ENCODE results near the gene GABRG2. TPM values are rescaled to one million over a fixed set of nuclear protein-coding genes. Genes with fewer than 3 reads are reported as not detected.
"Not testable (repeated sequence)": the region's sequence is repeated elsewhere in the genome, so short reads cannot be mapped to it uniquely, and the experiment has no call there.

The GABRG2 gene
- total RNA-seq, 5 donors from 2014 or later (not counting 1 experiment from before 2014, with no cell fraction given) = 2.2 TPM; not detected in 4

- H3K27me3 Mint-ChIP-seq; H3K4me3 ChIP-seq (ENCODE audit: control insufficient read depth in 1 of 2, extremely low read depth in 1 of 2, low read length in 1 of 2); H3K9me3 ChIP-seq; DNase-seq; H3K27ac Mint-ChIP-seq; CTCF ChIA-PET; ATAC-seq (replicated peaks in 1 of 4); H3K27me3 ChIP-seq (replicated peaks in 1 of 2; ENCODE audit: control insufficient read depth in 2 of 2, extremely low read depth in 1 of 2, insufficient read depth in 2 of 2, low read length in 1 of 2); POLR2A ChIA-PET; H3K36me3 ChIP-seq (ENCODE audit: control insufficient read depth in 2 of 2, extremely low read depth in 1 of 2, insufficient read depth in 1 of 2, low read length in 1 of 2); H3K4me1 Mint-ChIP-seq; H3K4me3 Mint-ChIP-seq; H3K27ac ChIP-seq (ENCODE audit: low read length); H3K36me3 Mint-ChIP-seq; H3K4me1 ChIP-seq (ENCODE audit: control insufficient read depth in 1 of 2, extremely low read depth in 1 of 2, insufficient read depth in 2 of 2, low read length in 2 of 2): not testable (repeated sequence)
- H3K9me3 Mint-ChIP-seq = peaks cover 5 to 14% (median 13%) of the 10 kb centered on the region in 3 donors
- WGBS (ENCODE audit: insufficient coverage) = 100% methylated on average over 1 of the region's 4 CpGs
These were observed 12.5 kb upstream of the GABRG2 start for GRCh38 chr5:162055095-162055494.

DNA sequence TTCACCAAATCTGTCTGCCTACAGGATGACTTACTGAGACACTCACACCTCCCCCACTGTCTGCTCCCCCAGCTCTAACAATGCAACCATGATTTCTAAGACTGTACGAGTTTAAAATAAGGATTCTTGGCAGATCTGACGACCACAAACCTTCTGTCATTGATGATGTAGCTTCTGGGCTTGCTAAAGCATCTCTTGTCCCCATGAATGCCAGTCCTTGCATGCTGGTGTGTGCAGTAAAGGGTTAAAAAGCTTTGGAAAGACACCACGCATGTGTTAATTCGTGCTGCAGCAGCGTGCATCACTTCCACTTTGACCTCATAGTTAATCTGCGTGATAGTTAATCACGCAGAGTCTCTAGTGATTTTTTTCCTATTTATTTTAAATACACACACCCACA lies 411 bp upstream of the GABRG2 start:
- Mint-ChIP-seq H3K27ac (no peak overlapping the region), H3K36me3 (no peaks in the 10 kb centered on the region), H3K4me1 (no peaks in the 10 kb centered on the region), H3K9me3 (peaks cover 1 to 11% (median 9%) of the 10 kb centered on the region in 3 donors), H3K4me3 (no peak overlapping the region), H3K27me3 (peaks cover 4 to 5% of the 10 kb centered on the region in 2 donors)
- Histone ChIP-seq H3K9me3 (no peaks in the 10 kb centered on the region), H3K4me3 (ENCODE audit: control insufficient read depth in 1 of 2, extremely low read depth in 1 of 2, low read length in 1 of 2) (no peak overlapping the region), H3K27me3 (replicated peaks in 1 of 2; ENCODE audit: control insufficient read depth in 2 of 2, extremely low read depth in 1 of 2, insufficient read depth in 2 of 2, low read length in 1 of 2) (no peaks in the 10 kb centered on the region), H3K27ac (ENCODE audit: low read length) (no peak overlapping the region), H3K4me1 (ENCODE audit: control insufficient read depth in 1 of 2, extremely low read depth in 1 of 2, insufficient read depth in 2 of 2, low read length in 2 of 2) (no peaks in the 10 kb centered on the region), H3K36me3 (ENCODE audit: control insufficient read depth in 2 of 2, extremely low read depth in 1 of 2, insufficient read depth in 1 of 2, low read length in 1 of 2) (no peaks in the 10 kb centered on the region)
- CTCF ChIA-PET = no interaction called here
- ATAC-seq (replicated peaks in 1 of 4) (no peak), DNase-seq (no peak)
- POLR2A ChIA-PET = interaction anchor here in 1 of 2 donors (0.6 kb wide), 1 partner anchor 1084 kb away, joined by 3 read pairs; no protein-coding TSS in a partner anchor
- 21% methylated on average over 2 of the region's 7 CpGs for WGBS (ENCODE audit: insufficient coverage)

- Mint-ChIP-seq H3K4me1 (no peaks in the 10 kb centered on the region), H3K27me3 (peaks cover 4 to 5% of the 10 kb centered on the region in 2 donors), H3K27ac (no peak overlapping the region), H3K36me3 (no peaks in the 10 kb centered on the region), H3K9me3 (peaks cover 1 to 11% (median 9%) of the 10 kb centered on the region in 3 donors), H3K4me3 (no peak overlapping the region)
- Histone ChIP-seq H3K36me3 (ENCODE audit: control insufficient read depth in 2 of 2, extremely low read depth in 1 of 2, insufficient read depth in 1 of 2, low read length in 1 of 2) (no peaks in the 10 kb centered on the region), H3K27ac (ENCODE audit: low read length) (no peak overlapping the region), H3K4me3 (ENCODE audit: control insufficient read depth in 1 of 2, extremely low read depth in 1 of 2, low read length in 1 of 2) (no peak overlapping the region), H3K27me3 (replicated peaks in 1 of 2; ENCODE audit: control insufficient read depth in 2 of 2, extremely low read depth in 1 of 2, insufficient read depth in 2 of 2, low read length in 1 of 2) (no peaks in the 10 kb centered on the region), H3K9me3 (no peaks in the 10 kb centered on the region), H3K4me1 (ENCODE audit: control insufficient read depth in 1 of 2, extremely low read depth in 1 of 2, insufficient read depth in 2 of 2, low read length in 2 of 2) (no peaks in the 10 kb centered on the region)
- no peak for DNase-seq
- POLR2A ChIA-PET = no interaction called here
- 20% methylated on average over 10 of the region's 12 CpGs for WGBS (ENCODE audit: insufficient coverage)
- CTCF ChIA-PET = no interaction called here
- no peak for ATAC-seq (replicated peaks in 1 of 4)
These were observed 839 bp downstream of the GABRG2 start for GRCh38 chr5:162068412-162068811.

DNA sequence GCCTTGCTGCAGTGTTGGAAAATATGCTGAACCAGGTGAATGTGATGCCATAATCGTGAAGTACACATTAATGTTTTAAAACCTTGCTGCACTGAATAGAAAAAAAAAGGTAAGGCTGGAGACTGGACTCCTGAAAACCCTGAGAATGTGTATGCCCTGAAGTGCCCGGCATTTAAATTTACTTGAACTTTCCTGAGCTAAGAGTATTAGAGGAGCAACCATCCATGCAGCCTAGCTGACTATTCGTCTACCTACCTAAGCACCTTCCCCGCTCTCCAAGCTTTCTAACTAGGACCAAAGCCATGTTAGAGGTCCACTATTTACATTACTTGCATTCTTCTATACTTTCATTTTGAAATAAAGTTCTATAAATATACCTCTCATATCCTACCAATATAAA lies 1.4 kb downstream of the GABRG2 start:
- H3K27me3 Mint-ChIP-seq = peaks cover 4 to 5% of the 10 kb centered on the region in 2 donors
- no peak overlapping the region for H3K27ac Mint-ChIP-seq
- no peaks in the 10 kb centered on the region for H3K36me3 Mint-ChIP-seq
- Histone ChIP-seq H3K27ac (ENCODE audit: low read length) (no peak overlapping the region), H3K36me3 (ENCODE audit: control insufficient read depth in 2 of 2, extremely low read depth in 1 of 2, insufficient read depth in 1 of 2, low read length in 1 of 2) (no peaks in the 10 kb centered on the region), H3K27me3 (replicated peaks in 1 of 2; ENCODE audit: control insufficient read depth in 2 of 2, extremely low read depth in 1 of 2, insufficient read depth in 2 of 2, low read length in 1 of 2) (no peaks in the 10 kb centered on the region), H3K9me3 (no peaks in the 10 kb centered on the region), H3K4me3 (ENCODE audit: control insufficient read depth in 1 of 2, extremely low read depth in 1 of 2, low read length in 1 of 2) (no peak overlapping the region), H3K4me1 (ENCODE audit: control insufficient read depth in 1 of 2, extremely low read depth in 1 of 2, insufficient read depth in 2 of 2, low read length in 2 of 2) (no peaks in the 10 kb centered on the region)
- H3K4me1 Mint-ChIP-seq = no peaks in the 10 kb centered on the region
- ChIA-PET POLR2A (no interaction called here), CTCF (no interaction called here)
- H3K4me3 Mint-ChIP-seq = no peak overlapping the region
- DNase-seq = no peak
- ATAC-seq (replicated peaks in 1 of 4) = no peak
- H3K9me3 Mint-ChIP-seq = peaks cover 1 to 11% (median 9%) of the 10 kb centered on the region in 3 donors
- 78% methylated on average over 1 of the region's 4 CpGs for WGBS (ENCODE audit: insufficient coverage)

DNA sequence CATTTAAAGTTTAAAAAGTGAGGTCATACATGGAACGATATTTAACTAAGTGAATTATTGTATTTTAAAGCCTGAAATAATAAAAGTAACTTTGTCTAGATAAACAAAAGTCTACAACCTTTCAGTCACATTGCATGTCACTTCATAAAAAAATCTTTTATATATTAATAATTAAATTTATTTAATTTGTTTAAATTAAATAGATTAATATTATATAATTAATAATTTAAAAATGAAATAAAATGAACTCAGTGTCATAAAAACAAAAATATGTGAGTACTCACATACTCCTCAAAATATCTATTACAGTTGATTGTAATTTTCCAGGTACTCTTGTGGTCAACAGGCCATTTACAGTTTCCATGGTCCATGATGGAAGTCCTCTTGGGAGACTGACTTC lies 11.2 kb downstream of the GABRG2 start:
- CTCF ChIA-PET = no interaction called here
- WGBS (ENCODE audit: insufficient coverage) = no CpG with 5 or more reads among the region's 1 CpG
- H3K4me3 Mint-ChIP-seq = no peak overlapping the region

DNA sequence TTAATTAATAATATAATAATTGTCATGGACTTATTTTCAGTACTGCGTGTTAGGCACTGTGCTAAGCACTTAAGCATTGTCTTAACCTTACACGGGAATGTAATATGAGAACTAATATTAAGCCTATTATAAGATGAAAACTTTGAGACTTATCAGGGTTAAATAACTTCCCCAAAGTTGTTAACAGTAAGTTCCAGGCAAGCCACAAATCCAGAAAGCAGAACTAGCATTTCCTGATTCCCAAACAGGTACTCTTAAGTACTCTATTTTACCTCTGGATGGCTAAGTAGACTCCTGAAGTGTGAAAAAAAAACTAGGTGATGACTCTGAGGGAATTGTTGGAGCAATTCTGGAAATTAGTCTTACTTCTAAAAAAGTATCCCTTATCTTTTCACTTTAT lies 23.8 kb downstream of the GABRG2 start:
- H3K27ac Mint-ChIP-seq = no peak overlapping the region
- Histone ChIP-seq H3K4me1 (ENCODE audit: control insufficient read depth in 1 of 2, extremely low read depth in 1 of 2, insufficient read depth in 2 of 2, low read length in 2 of 2) (no peaks in the 10 kb centered on the region), H3K4me3 (ENCODE audit: control insufficient read depth in 1 of 2, extremely low read depth in 1 of 2, low read length in 1 of 2) (no peak overlapping the region), H3K9me3 (no peaks in the 10 kb centered on the region), H3K27ac (ENCODE audit: low read length) (no peak overlapping the region), H3K36me3 (ENCODE audit: control insufficient read depth in 2 of 2, extremely low read depth in 1 of 2, insufficient read depth in 1 of 2, low read length in 1 of 2) (no peaks in the 10 kb centered on the region), H3K27me3 (replicated peaks in 1 of 2; ENCODE audit: control insufficient read depth in 2 of 2, extremely low read depth in 1 of 2, insufficient read depth in 2 of 2, low read length in 1 of 2) (no peaks in the 10 kb centered on the region)
- peaks cover 4 to 8% (median 7%) of the 10 kb centered on the region in 3 donors for H3K9me3 Mint-ChIP-seq
- no peak overlapping the region for H3K4me3 Mint-ChIP-seq
- WGBS (ENCODE audit: insufficient coverage) = no CpG with 5 or more reads among the region's 2 CpGs
- no peaks in the 10 kb centered on the region for H3K27me3 Mint-ChIP-seq
- ChIA-PET POLR2A (no interaction called here), CTCF (no interaction called here)
- ATAC-seq (replicated peaks in 1 of 4) = no peak
- no peaks in the 10 kb centered on the region for H3K36me3 Mint-ChIP-seq
- no peak for DNase-seq
- H3K4me1 Mint-ChIP-seq = no peaks in the 10 kb centered on the region

More for the DNA sequence above, 11.2 kb downstream of the GABRG2 start:
- Mint-ChIP-seq H3K9me3 (peaks cover 0 to 9% (median 4%) of the 10 kb centered on the region in 3 donors), H3K27ac (no peak overlapping the region), H3K36me3 (no peaks in the 10 kb centered on the region), H3K4me1 (no peaks in the 10 kb centered on the region), H3K27me3 (no peaks in the 10 kb centered on the region)
- no peaks in the 10 kb centered on the region for H3K36me3 ChIP-seq (ENCODE audit: control insufficient read depth in 2 of 2, extremely low read depth in 1 of 2, insufficient read depth in 1 of 2, low read length in 1 of 2)
- ATAC-seq (replicated peaks in 1 of 4) = no peak
- no peak for DNase-seq
- H3K27ac ChIP-seq (ENCODE audit: low read length) = no peak overlapping the region
- no peaks in the 10 kb centered on the region for H3K4me1 ChIP-seq (ENCODE audit: control insufficient read depth in 1 of 2, extremely low read depth in 1 of 2, insufficient read depth in 2 of 2, low read length in 2 of 2)
- H3K27me3 ChIP-seq (replicated peaks in 1 of 2; ENCODE audit: control insufficient read depth in 2 of 2, extremely low read depth in 1 of 2, insufficient read depth in 2 of 2, low read length in 1 of 2) = no peaks in the 10 kb centered on the region
- H3K9me3 ChIP-seq = no peaks in the 10 kb centered on the region
- no peak overlapping the region for H3K4me3 ChIP-seq (ENCODE audit: control insufficient read depth in 1 of 2, extremely low read depth in 1 of 2, low read length in 1 of 2)
- POLR2A ChIA-PET = no interaction called here

- no peak for ATAC-seq (replicated peaks in 1 of 4)
- no peak overlapping the region for H3K27ac Mint-ChIP-seq
These were observed 28.9 kb downstream of the GABRG2 start for GRCh38 chr5:162096448-162096847.

More at GRCh38 chr5:162096448-162096847, 28.9 kb downstream of the GABRG2 start:
- Mint-ChIP-seq H3K27me3 (no peaks in the 10 kb centered on the region), H3K36me3 (no peaks in the 10 kb centered on the region), H3K4me3 (no peak overlapping the region), H3K4me1 (no peaks in the 10 kb centered on the region), H3K9me3 (peaks cover 0 to 5% (median 0%) of the 10 kb centered on the region in 3 donors)
- Histone ChIP-seq H3K4me1 (ENCODE audit: control insufficient read depth in 1 of 2, extremely low read depth in 1 of 2, insufficient read depth in 2 of 2, low read length in 2 of 2) (no peaks in the 10 kb centered on the region), H3K9me3 (no peaks in the 10 kb centered on the region), H3K4me3 (ENCODE audit: control insufficient read depth in 1 of 2, extremely low read depth in 1 of 2, low read length in 1 of 2) (no peak overlapping the region), H3K36me3 (ENCODE audit: control insufficient read depth in 2 of 2, extremely low read depth in 1 of 2, insufficient read depth in 1 of 2, low read length in 1 of 2) (no peaks in the 10 kb centered on the region), H3K27ac (ENCODE audit: low read length) (no peak overlapping the region), H3K27me3 (replicated peaks in 1 of 2; ENCODE audit: control insufficient read depth in 2 of 2, extremely low read depth in 1 of 2, insufficient read depth in 2 of 2, low read length in 1 of 2) (no peaks in the 10 kb centered on the region)
- ChIA-PET POLR2A (interaction anchor here in 1 of 2 donors (0.7 kb wide), 1 partner anchor 24 kb away, joined by 3 read pairs; no protein-coding TSS in a partner anchor), CTCF (no interaction called here)
- no peak for DNase-seq
- WGBS (ENCODE audit: insufficient coverage) = no CpG with 5 or more reads among the region's 2 CpGs
